K562 (cell line): ENCODE data around the gene CHM. TPM values are rescaled to one million over a fixed set of nuclear protein-coding genes. Genes with fewer than 3 reads are reported as not detected.

Source experiments
- ATAC-seq: fragments of 200-7000 bp; cut with Tn5 transposase; 3 replicates; pipeline ENCODE4 v1.9.1; 2020; ENCODE audit warnings: moderate library complexity
- BruUV-seq: library from RNA; stranded (reverse); fragments of 400-500 nt; replicated peaks from 2 replicates; lab custom pipeline; 2021; lab: Mats Ljungman, UMichigan
- CTCF ChIA-PET: fragments of 300-600 bp; formaldehyde crosslinking; extraction: SDS; loops from one replicate; lab custom pipeline; 2021; ENCODE audit warnings: low intra/inter-chr PET ratio; lab: Yijun Ruan, JAX
- POLR2A ChIA-PET: fragments of 300-600, 350-650 bp; sonication (Branson Sonifier 250); formaldehyde crosslinking; extraction: SDS; loops from one replicate; lab custom pipeline; 2021; ENCODE audit warnings: antibody characterized with exemption, inconsistent platforms; lab: Yijun Ruan, JAX
- DNase-seq, 4 experiments: peaks; one replicate each; pipeline versions ENCODE4 v3.0.0 to v3.0.0-alpha.2; 2011 to 2018; ENCODE audit warnings: low spot score in 3 of 4, mixed read lengths in 3 of 4; ENCODE audit errors: extremely low read depth in 1 of 4
- FAIRE-seq: peaks from 2 replicates; lab custom pipeline; 2011; peaks lifted over from hg19 to GRCh38; lab: Jason Lieb, UNC
- H2AFZ ChIP-seq: 2 replicates; pipeline ENCODE4 v1.6.0; 2011; ENCODE audit warnings: low read depth, low read length, control low read depth, inconsistent platforms
- H3K27ac ChIP-seq: fragments of 200-600 bp; 3 replicates; pipeline ENCODE4 v1.8.0; 2011; ENCODE audit warnings: low read depth, mild to moderate bottlenecking, control low read depth, inconsistent platforms, low read length, moderate library complexity, mixed read lengths; ENCODE audit errors: extremely low read depth
- H3K27me3 ChIP-seq, 2 experiments: fragments of 300-600 bp in 1 of 2; 2 replicates in 1 of 2; 3 replicates in 1 of 2; pipeline versions ENCODE4 v1.6.0 to v1.8.0; 2011; ENCODE audit warnings: inconsistent platforms in 2 of 2, low read length in 2 of 2, mild to moderate bottlenecking in 1 of 2, mixed read lengths in 1 of 2, moderate library complexity in 1 of 2; ENCODE audit not compliant: control insufficient read depth in 2 of 2, insufficient read depth in 2 of 2
- H3K36me3 ChIP-seq: fragments of 300-600 bp; 3 replicates; pipeline ENCODE4 v1.8.0; 2011; ENCODE audit warnings: mild to moderate bottlenecking, low read length, inconsistent platforms; ENCODE audit not compliant: control insufficient read depth, insufficient read depth
- H3K4me1 ChIP-seq, 2 experiments: fragments of 200-600 bp in 1 of 2; replicated peaks in 1 of 2; 2 replicates in 1 of 2; 3 replicates in 1 of 2; pipeline versions ENCODE4 v1.5.1 to v1.8.0; 2011; ENCODE audit warnings: inconsistent platforms in 2 of 2, low read length in 2 of 2, mild to moderate bottlenecking in 1 of 2, mixed read lengths in 1 of 2, moderate library complexity in 1 of 2; ENCODE audit not compliant: control insufficient read depth in 2 of 2, insufficient read depth in 2 of 2
- H3K4me2 ChIP-seq: 2 replicates; pipeline ENCODE4 v1.6.1; 2011; ENCODE audit warnings: low read length, control low read depth, inconsistent platforms, mixed read lengths; ENCODE audit not compliant: insufficient read depth
- H3K4me3 ChIP-seq: fragments of 200-600 bp; sonication (generic), shearing (Covaris generic); 2 replicates; pipeline ENCODE4 v1.5.1; 2016; ENCODE audit warnings: control low read depth, inconsistent platforms
- H3K79me2 ChIP-seq: fragments of 200-600 bp; 3 replicates; pipeline ENCODE4 v1.8.0; 2011; ENCODE audit warnings: low read length, inconsistent platforms; ENCODE audit not compliant: control insufficient read depth, insufficient read depth
- H3K9ac ChIP-seq, 2 experiments: 2 replicates each; pipeline versions ENCODE4 v1.6.0 to v1.6.1; 2011; ENCODE audit warnings: low read depth in 2 of 2, low read length in 2 of 2, control low read depth in 1 of 2, inconsistent platforms in 1 of 2, mild to moderate bottlenecking in 1 of 2, mixed read lengths in 1 of 2; ENCODE audit not compliant: insufficient read depth in 1 of 2
- H3K9me1 ChIP-seq: one replicate; pipeline ENCODE4 v1.6.0; 2011; ENCODE audit warnings: inconsistent platforms, mild to moderate bottlenecking, low read length, moderate library complexity; ENCODE audit not compliant: control insufficient read depth, insufficient read depth
- H3K9me3 ChIP-seq: replicated peaks from 2 replicates; pipeline ENCODE4 v1.5.1; 2011; ENCODE audit warnings: low read depth, low read length, inconsistent platforms; ENCODE audit not compliant: control insufficient read depth, insufficient read depth
- H4K20me1 ChIP-seq: replicated peaks from 2 replicates; pipeline ENCODE4 v1.6.1; 2011; ENCODE audit warnings: low read length, inconsistent platforms, mixed read lengths; ENCODE audit not compliant: control insufficient read depth, insufficient read depth
- CBFB ChIP-seq: sonication (generic); formaldehyde crosslinking; IDR thresholded peaks from 2 replicates; pipeline ENCODE4 v1.4.0; 2020; ENCODE audit warnings: mild to moderate bottlenecking, missing genetic modification reagents
- E2F3 ChIP-seq: fragments of 250-450 bp; sonication (Bioruptor Pico); IDR thresholded peaks from 2 replicates; pipeline ENCODE4 v1.4.0; 2020; ENCODE audit warnings: mild to moderate bottlenecking
- EWSR1 ChIP-seq: fragments of 450-650 bp; IDR thresholded peaks from 2 replicates; pipeline ENCODE4 v1.6.1; 2018; ENCODE audit warnings: borderline replicate concordance, mild to moderate bottlenecking, low read depth, moderate library complexity; ENCODE audit not compliant: partially characterized antibody
- MAZ ChIP-seq, 2 experiments: fragments of 450-650 bp in 1 of 2; sonication (generic) in 1 of 2; formaldehyde crosslinking; IDR thresholded peaks in 1 of 2; conservative IDR thresholded peaks in 1 of 2; 2 replicates each; pipeline versions ENCODE4 v1.4.0 to v1.5.0; 2020; ENCODE audit warnings: mild to moderate bottlenecking in 1 of 2, missing genetic modification reagents in 1 of 2
- NBN ChIP-seq: fragments of 450-650 bp; IDR thresholded peaks from 2 replicates; pipeline ENCODE4 v1.6.1; 2016; ENCODE audit warnings: low read depth, mild to moderate bottlenecking
- PCBP2 ChIP-seq: fragments of 200-400 bp; formaldehyde crosslinking; IDR thresholded peaks from 2 replicates; pipeline ENCODE4 v1.6.1; 2018; ENCODE audit warnings: low read length, low read depth, mild to moderate bottlenecking, moderate library complexity; ENCODE audit not compliant: poor library complexity, severe bottlenecking
- POLR2AphosphoS5 ChIP-seq: IDR thresholded peaks from 2 replicates; pipeline ENCODE4 v1.6.1; 2011; ENCODE audit warnings: mild to moderate bottlenecking, low read depth, low read length, moderate library complexity; ENCODE audit not compliant: control insufficient read depth, insufficient read depth
- SAFB ChIP-seq: fragments of 200-400 bp; formaldehyde crosslinking; IDR thresholded peaks from 2 replicates; pipeline ENCODE4 v1.6.1; 2017; ENCODE audit warnings: low read depth, low read length, borderline replicate concordance
- SMARCA5 ChIP-seq: fragments of 450-650 bp; IDR thresholded peaks from 2 replicates; pipeline ENCODE4 v1.6.1; 2016
- STAG1 ChIP-seq: sonication (generic); formaldehyde crosslinking; IDR thresholded peaks from 2 replicates; pipeline ENCODE4 v1.5.0; 2020; ENCODE audit warnings: missing genetic modification reagents, borderline replicate concordance
- TAL1 ChIP-seq: fragments of 450-650 bp; IDR thresholded peaks from 2 replicates; pipeline ENCODE4 v1.6.1; 2016; ENCODE audit warnings: mild to moderate bottlenecking
- TBP ChIP-seq: optimal IDR thresholded peaks from 2 replicates; pipeline ENCODE3; 2011; ENCODE audit warnings: low read depth, low read length, improper control_type of control experiment
- TEAD4 ChIP-seq, 2 experiments: sonication (generic) in 1 of 2; formaldehyde crosslinking in 1 of 2; IDR thresholded peaks; 2 replicates each; pipeline versions ENCODE4 v1.6.1 to v1.8.0; 2012 to 2022; ENCODE audit warnings: borderline replicate concordance in 1 of 2, inconsistent platforms in 1 of 2, low read length in 1 of 2, mild to moderate bottlenecking in 1 of 2, missing genetic modification reagents in 1 of 2
- ZNF507 ChIP-seq: conservative IDR thresholded peaks from 2 replicates; pipeline ENCODE4 v1.6.1; 2017; ENCODE audit warnings: missing genetic modification characterization, missing compliant biosample characterization
- ZSCAN32 ChIP-seq: fragments of 450-650 bp; formaldehyde crosslinking; IDR thresholded peaks from 2 replicates; pipeline ENCODE4 v1.4.0; 2020; ENCODE audit warnings: mild to moderate bottlenecking, moderate library complexity
- WGBS: fragments of 100-300 bp; shearing (Covaris generic); methylation state at CpG from one replicate; pipeline ENCODE4 v1.1.6; 2016; ENCODE audit warnings: low coverage, mixed read lengths; ENCODE audit not compliant: insufficient coverage; ENCODE audit errors: missing lambda C conversion rate; 5-methylcytosine and 5-hydroxymethylcytosine counted together
- in situ Hi-C: fragments of 300-500 bp; cut with MboI; formaldehyde crosslinking; loops from 4 replicates; pipeline ENCODE4 v1.15.0; 2018; ENCODE audit warnings: inconsistent platforms, mixed read lengths
- intact Hi-C: fragments of 100-400 bp; cut with micrococcal nuclease; formaldehyde crosslinking; loops from 2 replicates; pipeline ENCODE4 v1.14.2; 2022
- polyA plus RNA-seq, 8 experiments: library from polyadenylated mRNA; depleted of rRNA in 4 of 8; stranded (reverse) in 5 of 8; unstranded in 3 of 8; fragments of >200 nt; fragmentation: Nextera tagmentation in 2 of 8; fragmentation: Illumina TruSeq in 1 of 8; extraction: Ambion mirVana in 2 of 8; extraction: Trizol in 1 of 8; gene quantifications; 2 replicates each; pipeline versions ENCODE4 v1.2.1 to v1.2.3, GENCODE V29; 2011 to 2014; ENCODE audit warnings: inconsistent platforms in 1 of 8, missing spikeins in 1 of 8
- total RNA-seq, 7 experiments: library from RNA; depleted of rRNA in 6 of 7; stranded (reverse); fragments of >200 nt in 6 of 7; fragmentation: Illumina TruSeq in 2 of 7; extraction: Trizol in 2 of 7; gene quantifications; 2 replicates each; pipeline versions ENCODE4 v1.2.1 to v1.2.3, GENCODE V29; 2011 to 2021; ENCODE audit warnings: low replicate concordance in 1 of 7

The CHM gene
- total and polyA plus RNA-seq, 9 of the 15 experiments (the other 6 are each of a cell fraction or from before 2014, with no cell fraction given): 2.2 to 9.0 (median 4.6) TPM

- BruUV-seq: no TSS peak
- Histone ChIP-seq H3K9me3 (no peaks in the 10 kb centered on the region), H2AFZ (no peak overlapping the region), H4K20me1 (no peaks in the 10 kb centered on the region), H3K27ac (no peak overlapping the region), H3K4me3 (no peak overlapping the region), H3K27me3 (no peaks in the 10 kb centered on the region), H3K36me3 (no peaks in the 10 kb centered on the region), H3K9ac (no peak overlapping the region), H3K4me2 (no peak overlapping the region), H3K9me1 (no peaks in the 10 kb centered on the region), H3K79me2 (no peaks in the 10 kb centered on the region), H3K4me1 (no peaks in the 10 kb centered on the region)
- no peak for DNase-seq
- intact Hi-C loops: no loop called here
- CTCF ChIA-PET: no interaction called here
- in situ Hi-C loops: no loop called here
- POLR2A ChIA-PET: no interaction called here
- 42% methylated on average over 18 of the region's 21 CpGs for WGBS
- FAIRE-seq: no peak
- ATAC-seq: no peak
- TF ChIP-seq POLR2AphosphoS5: no peak
- no peak for TF ChIP-seq MAZ (CRISPR knock-in tag; conservative IDR thresholded peaks at IDR 0.05 in 1 of 2, IDR thresholded peaks at IDR 0.05 in 1 of 2)
- no peak for TF ChIP-seq NBN
- TF ChIP-seq STAG1 (CRISPR knock-in tag): no peak
Observed at GRCh38 chrX:86039625-86040568, 7.5 kb downstream of the CHM start.

- Histone ChIP-seq H3K4me2 (no peak overlapping the region), H3K27me3 (no peaks in the 10 kb centered on the region), H3K4me1 (no peaks in the 10 kb centered on the region), H3K36me3 (no peaks in the 10 kb centered on the region), H3K9me3 (no peaks in the 10 kb centered on the region), H3K9ac (no peak overlapping the region), H3K27ac (no peak overlapping the region), H2AFZ (no peak overlapping the region), H3K79me2 (no peaks in the 10 kb centered on the region), H3K9me1 (no peaks in the 10 kb centered on the region), H4K20me1 (no peaks in the 10 kb centered on the region), H3K4me3 (no peak overlapping the region)
- in situ Hi-C loops (no loop called here), intact Hi-C loops (no loop called here)
- BruUV-seq: no TSS peak
- no peak for ATAC-seq
- no peak for FAIRE-seq
- CTCF ChIA-PET: no interaction called here
- no peak for DNase-seq
- POLR2A ChIA-PET: no interaction called here
- TF ChIP-seq EWSR1 (no peak), ZSCAN32 (no peak), CBFB (CRISPR knock-in tag) (no peak), ZNF507 (tag) (no peak), PCBP2 (no peak), SMARCA5 (no peak), TAL1 (no peak), TBP (no peak), E2F3 (no peak), TEAD4 (IDR thresholded peaks at IDR 0.05; ENCODE audit: low read length) (no peak), TEAD4 (CRISPR knock-in tag; IDR thresholded peaks at IDR 0.05; ENCODE audit: borderline replicate concordance) (no peak), SAFB (no peak)
- TF ChIP-seq, all 486 proteins: peak for 0
Observed at GRCh38 chrX:86033385-86033784, 14.0 kb downstream of the CHM start.
